ENCODE data around the gene INPP4A.
"Not testable (repeated sequence)": the region's sequence is repeated elsewhere in the genome, so short reads cannot be mapped to it uniquely, and the experiment has no call there.

The INPP4A gene

GRCh38 chr2:98444436-98445176, at the start of gene INPP4A:
Gene INPP4A, plus strand, starts transcription at chr2:98444858. Its CDS starts 75,191 bp downstream, at chr2:98520049.
- DNase-seq, result peak; percentile 78

GRCh38 chr2:98395977-98396376, 48.7 kb upstream of the INPP4A start:
- DNase-seq, result no peak

- DNase-seq, result no peak
These were observed 47.8 kb upstream of the INPP4A start for GRCh38 chr2:98396745-98397355.

GRCh38 chr2:98399140-98399539, 45.5 kb upstream of the INPP4A start:
- DNase-seq, result no peak

- DNase-seq, result no peak
These were observed 40.8 kb upstream of the INPP4A start for GRCh38 chr2:98403878-98404277.

GRCh38 chr2:98404556-98405250, 40.0 kb upstream of the INPP4A start:
- DNase-seq, result no peak

GRCh38 chr2:98405301-98405700, 39.4 kb upstream of the INPP4A start:
- no peak for DNase-seq

GRCh38 chr2:98408155-98408554, 36.5 kb upstream of the INPP4A start:
- DNase-seq, result no peak

GRCh38 chr2:98412751-98413458, 31.8 kb upstream of the INPP4A start:
- peak; percentile 40 for DNase-seq

- not testable (repeated sequence) for DNase-seq
These were observed 30.4 kb upstream of the INPP4A start for GRCh38 chr2:98414246-98414645.

- not testable (repeated sequence) for DNase-seq
These were observed 28.9 kb upstream of the INPP4A start for GRCh38 chr2:98415719-98416248.

- DNase-seq, result no peak
These were observed 28.1 kb upstream of the INPP4A start for GRCh38 chr2:98416383-98417159.

GRCh38 chr2:98419544-98419943, 25.1 kb upstream of the INPP4A start:
- DNase-seq, result no peak

GRCh38 chr2:98419977-98420725, 24.5 kb upstream of the INPP4A start:
- DNase-seq, result no peak

GRCh38 chr2:98422449-98422848, 22.2 kb upstream of the INPP4A start:
- no peak for DNase-seq

- no peak for DNase-seq
These were observed 17.9 kb upstream of the INPP4A start for GRCh38 chr2:98426771-98427170.

GRCh38 chr2:98432145-98432544, 12.5 kb upstream of the INPP4A start:
- DNase-seq, result no peak

GRCh38 chr2:98433363-98433964, 11.2 kb upstream of the INPP4A start:
- DNase-seq, result no peak

GRCh38 chr2:98434492-98434891, 10.2 kb upstream of the INPP4A start:
- no peak for DNase-seq

GRCh38 chr2:98435670-98436069, 9.0 kb upstream of the INPP4A start:
- not testable (repeated sequence) for DNase-seq

- no peak for DNase-seq
These were observed 7.9 kb upstream of the INPP4A start for GRCh38 chr2:98436734-98437133.

Data from activated CD4-positive, alpha-beta T cell treated with anti-CD3 and anti-CD28 coated beads, Interleukin-2, amount 50 U/mL, for 1 hour (primary cell).